Caki2 (cell line): ENCODE data around the gene FYN. TPM values are rescaled to one million over a fixed set of nuclear protein-coding genes. Genes with fewer than 3 reads are reported as not detected.

ENCODE experiments used
- DNase-seq: peaks from one replicate; pipeline ENCODE4 v3.0.0-alpha.2; 2015; ENCODE audit warnings: low read depth
- in situ Hi-C: cut with HindIII; loops from 2 replicates; pipeline ENCODE4 v1.10.0; 2016; ENCODE audit warnings: low sequenced_read_pairs, low pct_unique_long_range_greater_than_20kb, mixed read lengths
- total RNA-seq: library from RNA; depleted of rRNA; stranded (reverse); fragments of >200 nt; shearing (Covaris generic); gene quantifications from 2 replicates; pipeline ENCODE4 v1.2.3, GENCODE V29; 2014; ENCODE audit warnings: low replicate concordance

Gene FYN
- total RNA-seq, 1 experiment from 2014 or later, result not detected

- DNase-seq, result no peak
- in situ Hi-C loops, result no loop called here
Observed at GRCh38 chr6:111734068-111735061, 138.9 kb downstream of the FYN start.

- in situ Hi-C loops, result no loop called here
- no peak for DNase-seq
Observed at GRCh38 chr6:111732390-111732789, 140.9 kb downstream of the FYN start.

GRCh38 chr6:111731456-111732195 lies 141.6 kb downstream of the FYN start:
- DNase-seq, result no peak
- in situ Hi-C loops, result no loop called here

GRCh38 chr6:111730864-111731263 lies 142.4 kb downstream of the FYN start:
- in situ Hi-C loops, result no loop called here
- DNase-seq, result no peak

- in situ Hi-C loops, result no loop called here
- DNase-seq, result no peak
Observed at GRCh38 chr6:111727802-111728201, 145.4 kb downstream of the FYN start.

- in situ Hi-C loops, result no loop called here
- no peak for DNase-seq
Observed at GRCh38 chr6:111727041-111727440, 146.2 kb downstream of the FYN start.

GRCh38 chr6:111725446-111726112 lies 147.7 kb downstream of the FYN start:
- no peak for DNase-seq
- in situ Hi-C loops, result no loop called here

GRCh38 chr6:111724505-111724904 lies 148.7 kb downstream of the FYN start:
- no peak for DNase-seq
- in situ Hi-C loops, result no loop called here

GRCh38 chr6:111724039-111724438 lies 149.2 kb downstream of the FYN start:
- DNase-seq, result no peak
- in situ Hi-C loops, result no loop called here

- in situ Hi-C loops, result no loop called here
- DNase-seq, result no peak
Observed at GRCh38 chr6:111723412-111723970, 149.8 kb downstream of the FYN start.

GRCh38 chr6:111722179-111722731 lies 151.0 kb downstream of the FYN start:
- DNase-seq, result no peak
- in situ Hi-C loops, result no loop called here

- in situ Hi-C loops, result no loop called here
- DNase-seq, result no peak
Observed at GRCh38 chr6:111721753-111722154, 151.5 kb downstream of the FYN start.

- DNase-seq, result no peak
- in situ Hi-C loops, result no loop called here
Observed at GRCh38 chr6:111720931-111721496, 152.2 kb downstream of the FYN start.

GRCh38 chr6:111718990-111719389 lies 154.3 kb downstream of the FYN start:
- DNase-seq, result no peak
- in situ Hi-C loops, result no loop called here

GRCh38 chr6:111718326-111718725 lies 154.9 kb downstream of the FYN start:
- DNase-seq, result no peak
- in situ Hi-C loops, result no loop called here

GRCh38 chr6:111717621-111718020 lies 155.6 kb downstream of the FYN start:
- in situ Hi-C loops, result no loop called here
- DNase-seq, result no peak

GRCh38 chr6:111716325-111716724 lies 156.9 kb downstream of the FYN start:
- no peak for DNase-seq
- in situ Hi-C loops, result no loop called here

GRCh38 chr6:111715321-111715720 lies 157.9 kb downstream of the FYN start:
- DNase-seq, result no peak
- in situ Hi-C loops, result no loop called here
